ENCODE measurements around the gene SECTM1.

Gene SECTM1

GRCh38 chr17:82299452-82299851 lies 34.1 kb downstream of the SECTM1 start:
- no peak for DNase-seq (ENCODE audit: low read depth in 3 of 3)

GRCh38 chr17:82298538-82299421 lies 34.8 kb downstream of the SECTM1 start:
- DNase-seq (ENCODE audit: low read depth in 3 of 3), result no peak

GRCh38 chr17:82297714-82298537 lies 35.6 kb downstream of the SECTM1 start:
- peak; percentile 75 to 94 (median 84) for DNase-seq (ENCODE audit: low read depth in 3 of 3)

- peak in 2 of 3 experiments; percentile 56 to 69 for DNase-seq (ENCODE audit: low read depth in 3 of 3)
Observed at GRCh38 chr17:82297280-82297713, 36.3 kb downstream of the SECTM1 start.

GRCh38 chr17:82296511-82297279 lies 36.9 kb downstream of the SECTM1 start:
- DNase-seq (ENCODE audit: low read depth in 3 of 3), result no peak

DNA sequence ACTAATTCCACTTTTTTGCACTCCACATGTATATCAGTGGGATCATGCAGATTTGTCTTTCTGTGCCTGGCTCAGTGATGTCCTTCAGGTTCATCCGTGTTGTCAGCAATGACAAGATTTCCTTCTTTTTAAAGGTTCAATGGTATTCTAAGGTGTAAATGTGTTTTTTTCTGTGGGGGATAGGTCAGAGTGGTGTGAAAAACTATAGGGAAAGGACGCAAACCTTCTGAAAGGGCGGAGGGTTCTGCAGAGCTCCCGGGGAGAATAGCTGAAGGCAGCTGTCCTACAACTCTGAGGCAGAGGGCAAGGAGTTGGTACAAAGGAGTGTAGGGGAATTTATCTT lies 38.1 kb downstream of the SECTM1 start:
- DNase-seq (ENCODE audit: low read depth in 3 of 3), result no peak

- no peak for DNase-seq (ENCODE audit: low read depth in 3 of 3)
Observed at GRCh38 chr17:82294064-82294773, 39.3 kb downstream of the SECTM1 start.

DNA sequence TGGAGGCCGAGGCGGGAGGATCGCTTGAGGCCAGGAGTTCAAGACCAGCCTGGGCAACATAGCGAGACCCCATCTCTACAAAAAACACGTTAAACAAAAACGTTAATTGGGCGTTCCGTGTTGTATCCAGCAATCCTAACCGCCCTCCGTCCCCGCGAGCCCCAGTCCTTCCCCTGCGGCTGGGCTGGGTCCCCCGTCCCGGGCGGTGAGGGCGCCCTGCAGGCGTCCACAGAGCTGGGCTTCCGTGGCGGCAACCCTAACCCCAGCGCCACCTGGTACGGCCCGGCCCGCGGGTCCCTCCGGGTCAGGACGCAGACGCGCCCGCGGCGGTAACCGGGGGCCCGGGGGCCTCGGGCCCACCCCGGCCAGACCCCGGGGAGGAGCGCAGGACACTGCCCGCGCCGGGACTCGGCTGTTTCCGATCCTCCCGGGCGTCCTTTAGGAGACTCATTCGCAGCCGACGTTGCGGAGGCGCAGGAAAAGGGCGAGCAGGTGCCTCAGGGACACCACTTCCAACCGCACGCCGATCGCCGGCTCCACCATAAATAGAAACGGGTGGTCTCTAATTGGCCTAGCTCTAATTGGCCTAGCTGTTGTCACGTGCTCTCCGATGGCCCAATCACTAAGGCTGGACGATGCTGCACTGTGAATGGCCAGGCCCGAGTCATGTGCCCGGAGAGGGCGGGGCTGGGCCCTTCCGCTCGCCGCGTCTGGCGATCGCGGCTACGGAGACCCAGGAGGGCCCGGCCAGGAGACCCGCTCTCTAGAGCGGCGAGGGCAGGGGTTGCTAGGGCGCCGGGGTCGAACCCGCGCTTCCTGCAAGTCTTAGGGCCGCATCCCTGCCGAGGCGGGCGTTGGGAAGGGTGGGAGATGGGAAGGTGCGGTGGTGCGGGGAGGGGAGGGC lies 41.1 kb downstream of the SECTM1 start:
- peak; percentile 78 to 88 (median 84) for DNase-seq (ENCODE audit: low read depth in 3 of 3)

- no peak for DNase-seq (ENCODE audit: low read depth in 3 of 3)
Observed at GRCh38 chr17:82291582-82292250, 41.9 kb downstream of the SECTM1 start.

- DNase-seq (ENCODE audit: low read depth in 3 of 3), result no peak
Observed at GRCh38 chr17:82287868-82288801, 45.4 kb downstream of the SECTM1 start.

GRCh38 chr17:82287013-82287867 lies 46.3 kb downstream of the SECTM1 start:
- DNase-seq (ENCODE audit: low read depth in 3 of 3), result no peak

GRCh38 chr17:82285141-82285540 lies 48.4 kb downstream of the SECTM1 start:
- no peak for DNase-seq (ENCODE audit: low read depth in 3 of 3)

DNA sequence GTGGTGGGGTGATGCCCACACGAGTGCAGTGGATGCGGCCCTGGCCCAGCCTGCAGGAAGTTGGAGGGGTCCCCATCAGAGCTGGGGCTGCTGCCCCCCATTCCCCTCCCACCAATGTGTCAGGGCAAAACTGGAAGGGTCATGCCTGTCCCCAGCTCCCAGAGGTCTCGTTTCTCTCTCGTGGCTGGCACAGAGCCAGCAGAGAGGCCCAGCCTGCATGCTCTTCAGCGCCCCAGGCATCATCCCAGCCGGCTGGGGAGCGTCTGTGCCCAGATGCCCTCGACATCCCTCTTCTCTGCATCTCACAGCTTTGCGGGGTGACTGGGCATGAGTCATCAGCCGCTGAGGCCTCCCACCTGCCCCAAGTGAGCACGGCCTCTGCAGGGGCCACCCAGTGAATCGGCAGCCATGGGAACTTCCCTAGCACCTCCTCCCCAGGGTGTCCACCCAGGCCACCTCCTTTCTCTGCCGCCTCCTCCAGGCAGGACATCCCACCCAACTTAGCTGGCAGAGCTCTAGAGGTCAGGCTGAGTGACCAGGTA lies 50.3 kb downstream of the SECTM1 start:
- no peak for DNase-seq (ENCODE audit: low read depth in 3 of 3)

DNA sequence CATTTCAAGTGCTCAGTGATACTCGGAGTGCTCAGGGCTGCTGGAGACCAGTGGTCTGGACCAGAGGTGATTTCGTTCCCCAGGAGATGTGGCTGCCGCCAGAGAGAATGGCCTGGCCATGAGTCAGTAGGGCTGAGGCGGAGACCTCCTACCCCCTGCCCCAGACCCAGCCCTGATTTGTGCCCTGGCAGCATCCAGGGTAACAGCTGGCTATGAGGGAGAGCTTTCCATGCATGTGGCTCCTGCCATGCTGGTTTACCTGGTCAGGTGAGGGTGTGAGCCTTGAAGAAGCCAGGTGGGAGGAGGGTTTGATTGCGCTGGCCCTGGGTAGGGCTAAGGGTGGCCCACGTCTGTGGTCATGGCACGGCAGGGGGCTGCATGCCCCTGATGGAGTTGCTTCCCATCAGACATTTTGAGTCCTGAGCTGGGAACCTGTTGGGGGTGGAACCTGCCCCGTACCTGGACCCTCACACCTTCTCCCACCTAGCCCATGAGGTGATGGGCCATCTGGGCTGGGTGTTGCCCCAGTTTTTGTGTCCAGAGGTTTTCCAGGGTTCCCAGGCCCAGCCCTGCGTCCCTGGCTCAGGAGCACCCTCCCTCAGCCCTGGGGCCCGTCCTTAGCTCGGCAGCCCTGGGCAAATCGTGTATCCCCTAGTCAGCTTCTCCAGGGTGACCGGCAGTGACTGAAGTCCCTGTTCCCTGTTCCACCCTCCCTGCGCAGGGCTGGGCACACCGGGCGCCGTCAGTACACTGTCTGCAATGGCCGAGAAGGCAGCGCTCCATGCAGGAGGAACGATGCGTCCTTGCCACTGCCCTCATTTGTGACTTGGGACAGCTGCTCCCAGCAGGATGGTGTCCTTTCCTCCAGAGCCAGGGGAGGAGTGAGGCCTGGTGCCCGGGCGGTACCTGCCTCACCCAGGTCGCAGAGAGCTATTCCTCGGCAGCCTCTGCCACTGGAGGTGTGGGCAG lies 51.0 kb downstream of the SECTM1 start:
- no peak for DNase-seq (ENCODE audit: low read depth in 3 of 3)

DNA sequence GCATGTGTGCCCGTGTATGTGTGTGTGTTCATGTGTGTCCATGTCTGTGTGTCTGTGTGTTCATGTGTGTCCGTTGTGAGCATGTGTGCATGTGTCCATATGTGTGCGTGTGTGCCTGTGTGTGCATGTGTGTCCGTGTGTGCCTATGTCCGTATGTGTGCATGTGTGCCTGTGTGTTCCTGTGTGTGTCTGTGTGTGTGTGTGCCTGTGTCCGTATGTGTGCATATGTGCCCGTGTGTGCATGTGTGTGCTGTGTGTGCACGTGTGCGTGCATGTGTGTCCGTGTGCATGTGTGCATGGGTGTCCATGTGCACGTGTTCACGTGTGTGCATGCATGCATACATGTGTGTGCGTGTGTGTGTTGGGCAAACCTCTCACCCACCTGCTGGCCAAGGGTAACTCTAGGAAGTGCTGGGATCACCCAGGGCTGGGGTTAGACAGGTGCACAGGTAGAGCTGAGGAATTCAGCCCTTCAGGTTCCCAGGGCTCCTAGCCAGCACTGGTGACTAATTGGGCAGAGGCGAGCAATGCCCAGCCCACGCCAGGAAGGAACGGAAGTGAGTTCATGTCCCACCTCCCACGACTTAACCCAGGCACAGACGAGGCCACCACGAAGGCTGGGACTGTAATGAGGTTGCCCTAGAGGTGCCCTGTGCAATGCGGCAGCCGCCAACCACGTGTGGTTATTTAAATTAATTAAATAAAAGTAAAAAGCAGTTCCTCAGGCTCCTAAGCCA lies 51.9 kb downstream of the SECTM1 start:
- DNase-seq (ENCODE audit: low read depth in 3 of 3), result no peak

- DNase-seq (ENCODE audit: low read depth in 3 of 3), result no peak
Observed at GRCh38 chr17:82281076-82281475, 52.5 kb downstream of the SECTM1 start.
